Measurements from ENCODE around the gene SDCBP2. TPM values are rescaled to one million over a fixed set of nuclear protein-coding genes. Genes with fewer than 3 reads are reported as not detected.

The SDCBP2 gene
- total RNA-seq, 1 experiment from 2014 or later, result 1.9 TPM

GRCh38 chr20:1378735-1379125 is 49.8 kb upstream of the SDCBP2 start:
- Histone ChIP-seq H3K9ac (ENCODE audit: extremely low read depth, insufficient read length, low read length) (no peak overlapping the region), H4K8ac (replicated peaks; ENCODE audit: insufficient read length, low read depth, low read length) (no peak overlapping the region), H2BK5ac (ENCODE audit: insufficient read length, low read length) (no peak overlapping the region), H3K27ac (ENCODE audit: insufficient read length, low read depth, low read length) (no peak overlapping the region), H3K9me3 (ENCODE audit: control insufficient read depth, low read depth, low read length) (no peaks in the 10 kb centered on the region), H2AK5ac (ENCODE audit: insufficient read length, low read length) (no peak overlapping the region), H3K79me2 (ENCODE audit: insufficient read depth, low read length) (peaks cover 51% of the 10 kb centered on the region; the same call in 1 of the 2 replicates), H4K20me1 (ENCODE audit: control insufficient read depth, insufficient read depth, insufficient read length) (no peaks in the 10 kb centered on the region), H4K91ac (ENCODE audit: insufficient read length, low read depth, low read length) (no peak overlapping the region), H3K27me3 (ENCODE audit: insufficient read depth, low read length) (no peaks in the 10 kb centered on the region), H2AFZ (ENCODE audit: low read length) (no peak overlapping the region), H3K4me1 (ENCODE audit: insufficient read depth, low read length) (peaks cover 6% of the 10 kb centered on the region), H2BK120ac (ENCODE audit: low read depth, low read length, poor library complexity, severe bottlenecking) (no peak overlapping the region), H3K79me1 (ENCODE audit: insufficient read depth, low read depth, low read length, poor library complexity, severe bottlenecking) (peaks cover 28% of the 10 kb centered on the region), H3K4me2 (ENCODE audit: insufficient read depth, insufficient read length, low read length) (no peak overlapping the region), H2BK12ac (ENCODE audit: insufficient read length, low read depth, low read length) (no peak overlapping the region), H4K5ac (ENCODE audit: insufficient read length, low read depth, low read length) (no peak overlapping the region), H3K23me2 (ENCODE audit: insufficient read length, low read depth, low read length, poor library complexity, severe bottlenecking) (no peaks in the 10 kb centered on the region), H3K14ac (ENCODE audit: insufficient read depth, low read length) (no peak overlapping the region), H3K18ac (ENCODE audit: insufficient read length, low read depth, low read length) (no peak overlapping the region), H3T11ph (ENCODE audit: low read length) (no peak overlapping the region), H3K4ac (ENCODE audit: low read depth, low read length) (no peak overlapping the region), H3K56ac (ENCODE audit: insufficient read length, low read depth, low read length) (no peak overlapping the region), H3K23ac (ENCODE audit: insufficient read length, low read depth, low read length) (no peak overlapping the region), H2BK20ac (ENCODE audit: low read depth, low read length, poor library complexity, severe bottlenecking) (no peak overlapping the region), H2BK15ac (ENCODE audit: low read depth, low read length) (no peak overlapping the region)
- no CpG with 5 or more reads among the region's 6 CpGs for WGBS (ENCODE audit: extremely low coverage, insufficient read length, low lambda C conversion rate)
- Mint-ChIP-seq H3K27ac (no peak overlapping the region; a peak in 1 of 7 replicates), H3K4me3 (no peak overlapping the region), H3K27me3 (ENCODE audit: low read depth) (no peaks in the 10 kb centered on the region), H3K4me1 (peaks cover 33 to 39% of the 10 kb centered on the region in 2 experiments), H3K36me3 (ENCODE audit: insufficient read depth in 1 of 3, low read depth in 3 of 3) (peaks cover 0 to 16% (median 1%) of the 10 kb centered on the region in 3 experiments; a peak in 5 of 7 replicates), H3K9me3 (no peaks in the 10 kb centered on the region)
- no peak for TF ChIP-seq CTCF (conservative IDR thresholded peaks at IDR 0.05)
- DNase-seq, result no peak

All from H9 (cell line).